Epithelial cell of esophagus (primary cell): ENCODE data around the gene TDRD10.

Source experiments
- DNase-seq: peaks from one replicate; pipeline ENCODE4 v3.0.0; 2010; ENCODE audit warnings: low read depth
- H3K4me3 ChIP-seq: 2 replicates; pipeline ENCODE4 v1.5.1; 2011; ENCODE audit warnings: mild to moderate bottlenecking, low read length, control low read depth
- TF ChIP-seq, protein P1 (sequence below): IDR thresholded peaks from 2 replicates; pipeline ENCODE4 v1.5.1; 2011; ENCODE audit warnings: low read depth, mild to moderate bottlenecking, low read length, control low read depth, inconsistent platforms; ENCODE audit not compliant: insufficient read depth; ENCODE audit errors: missing control alignments

TDRD10 gene

DNA sequence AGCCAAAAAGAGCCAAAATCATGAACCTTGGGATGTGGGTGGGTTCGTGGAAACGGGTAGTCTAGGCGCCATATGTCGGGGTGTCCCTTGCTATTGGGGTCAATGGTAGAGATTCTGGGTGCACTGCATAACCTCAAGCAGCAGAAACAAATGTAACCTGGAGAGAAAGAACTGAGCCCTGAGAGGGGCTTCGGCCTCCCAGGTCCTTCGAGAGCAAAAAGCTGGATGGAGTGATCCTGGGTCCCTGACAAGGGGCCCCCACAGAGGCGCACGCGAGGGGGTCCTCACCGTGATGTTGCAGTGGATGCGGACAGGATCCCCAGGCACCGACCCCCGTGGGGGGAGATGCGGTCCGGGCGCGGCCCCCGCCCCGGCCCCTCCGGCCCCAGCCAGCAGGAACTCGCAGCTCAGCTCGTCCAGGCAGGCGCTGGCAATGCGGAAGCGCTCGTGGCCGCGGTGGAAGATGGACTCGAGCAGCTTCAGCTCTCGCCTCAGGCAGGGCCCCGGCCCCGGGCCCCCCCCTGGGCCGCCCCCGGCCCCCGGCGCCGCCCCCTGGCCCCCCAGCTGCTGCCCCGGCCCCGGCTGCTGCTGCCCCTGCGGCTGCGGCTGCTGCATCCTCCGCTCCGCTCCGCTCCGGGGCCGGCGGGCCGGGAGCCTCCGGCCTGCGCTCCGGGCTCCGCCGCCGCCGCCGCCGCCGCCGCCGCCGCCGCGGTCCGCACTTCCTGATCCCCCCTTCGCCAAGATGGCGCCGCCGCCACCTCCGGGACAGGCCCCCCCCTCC is 56.1 kb downstream of the TDRD10 start, which contains the start of gene UBE2Q1:
Gene UBE2Q1 (minus strand): TSS at position 724 of the 781 bp plus-strand sequence. CDS start 109 bp downstream, at position 615.
- peak; percentile 42 for DNase-seq
- peak within 1 kb of the TSS; percentile 82 for H3K4me3 ChIP-seq
- TF ChIP-seq, protein P1, sequence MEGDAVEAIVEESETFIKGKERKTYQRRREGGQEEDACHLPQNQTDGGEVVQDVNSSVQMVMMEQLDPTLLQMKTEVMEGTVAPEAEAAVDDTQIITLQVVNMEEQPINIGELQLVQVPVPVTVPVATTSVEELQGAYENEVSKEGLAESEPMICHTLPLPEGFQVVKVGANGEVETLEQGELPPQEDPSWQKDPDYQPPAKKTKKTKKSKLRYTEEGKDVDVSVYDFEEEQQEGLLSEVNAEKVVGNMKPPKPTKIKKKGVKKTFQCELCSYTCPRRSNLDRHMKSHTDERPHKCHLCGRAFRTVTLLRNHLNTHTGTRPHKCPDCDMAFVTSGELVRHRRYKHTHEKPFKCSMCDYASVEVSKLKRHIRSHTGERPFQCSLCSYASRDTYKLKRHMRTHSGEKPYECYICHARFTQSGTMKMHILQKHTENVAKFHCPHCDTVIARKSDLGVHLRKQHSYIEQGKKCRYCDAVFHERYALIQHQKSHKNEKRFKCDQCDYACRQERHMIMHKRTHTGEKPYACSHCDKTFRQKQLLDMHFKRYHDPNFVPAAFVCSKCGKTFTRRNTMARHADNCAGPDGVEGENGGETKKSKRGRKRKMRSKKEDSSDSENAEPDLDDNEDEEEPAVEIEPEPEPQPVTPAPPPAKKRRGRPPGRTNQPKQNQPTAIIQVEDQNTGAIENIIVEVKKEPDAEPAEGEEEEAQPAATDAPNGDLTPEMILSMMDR = no peak

DNA sequence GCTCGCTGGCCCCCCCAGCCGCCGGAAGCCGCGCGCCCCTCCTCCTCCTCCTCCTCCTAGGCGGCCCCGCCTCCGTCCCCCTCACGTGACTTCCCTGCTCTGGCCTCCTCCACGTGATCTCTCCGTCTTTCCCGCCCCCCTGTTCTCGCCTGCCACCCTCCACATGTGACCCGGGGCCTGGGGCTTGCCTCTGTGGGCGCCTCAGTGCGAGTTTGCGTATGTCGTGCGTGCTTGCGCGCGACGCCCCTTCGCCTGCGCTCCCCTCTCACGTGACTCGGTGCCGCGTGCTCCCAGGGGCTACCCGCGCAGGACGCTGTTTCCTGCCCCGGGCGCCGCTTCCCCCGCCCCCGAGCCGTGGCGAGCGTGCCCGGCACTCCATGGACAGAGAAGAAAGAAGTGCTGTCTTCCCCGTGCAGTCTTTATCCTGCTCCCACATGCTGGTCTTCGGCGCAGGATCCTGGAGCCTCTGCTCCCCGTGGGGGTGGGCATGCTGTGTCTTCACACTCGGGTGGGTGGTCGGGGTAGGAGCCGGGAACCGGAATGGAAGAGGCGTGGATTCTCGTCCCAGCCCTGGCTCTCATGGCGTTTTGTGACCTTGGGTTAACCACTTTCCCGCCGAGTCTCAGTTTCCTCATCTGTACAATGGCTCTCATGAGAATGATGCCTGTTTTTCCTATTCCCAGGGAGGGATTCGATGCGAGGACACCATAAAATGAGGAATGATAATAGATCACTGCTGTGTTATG is 56.9 kb downstream of the TDRD10 start:
- peak overlapping the region; percentile 82 for H3K4me3 ChIP-seq
- DNase-seq = peak; percentile 98
- TF ChIP-seq, protein P1 = no peak

DNA sequence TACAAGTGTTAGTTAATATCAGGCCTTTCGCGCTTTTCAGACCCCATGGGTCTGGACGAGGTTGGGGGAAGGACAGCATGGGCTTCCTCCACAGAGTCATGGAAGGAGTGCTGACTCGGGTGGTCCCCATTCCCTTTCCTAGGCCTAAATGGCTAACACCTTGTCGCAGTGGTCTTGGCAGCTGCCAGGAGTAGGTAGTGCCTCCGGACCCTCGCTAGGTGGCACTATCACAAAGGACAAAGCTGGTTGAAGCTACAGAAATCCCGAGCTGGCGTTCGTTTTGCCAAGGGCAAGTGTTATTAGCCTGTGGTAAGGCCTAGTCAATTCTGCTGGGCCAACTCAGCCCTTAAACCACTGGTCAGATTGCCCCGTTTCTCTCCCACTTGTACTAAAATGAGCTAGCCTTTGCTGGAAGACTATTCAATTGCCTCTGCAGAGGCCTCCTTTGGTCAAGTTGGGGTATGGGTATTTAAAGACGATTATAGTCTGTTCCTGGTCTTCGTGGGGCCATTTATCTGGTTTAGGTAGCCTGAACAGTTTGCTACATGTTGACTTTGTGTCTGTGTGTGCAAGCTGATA is 57.5 kb downstream of the TDRD10 start:
- DNase-seq = peak; percentile 92
- peak overlapping the region; percentile 82 for H3K4me3 ChIP-seq
- TF ChIP-seq, protein P1 = peak; percentile 98

DNA sequence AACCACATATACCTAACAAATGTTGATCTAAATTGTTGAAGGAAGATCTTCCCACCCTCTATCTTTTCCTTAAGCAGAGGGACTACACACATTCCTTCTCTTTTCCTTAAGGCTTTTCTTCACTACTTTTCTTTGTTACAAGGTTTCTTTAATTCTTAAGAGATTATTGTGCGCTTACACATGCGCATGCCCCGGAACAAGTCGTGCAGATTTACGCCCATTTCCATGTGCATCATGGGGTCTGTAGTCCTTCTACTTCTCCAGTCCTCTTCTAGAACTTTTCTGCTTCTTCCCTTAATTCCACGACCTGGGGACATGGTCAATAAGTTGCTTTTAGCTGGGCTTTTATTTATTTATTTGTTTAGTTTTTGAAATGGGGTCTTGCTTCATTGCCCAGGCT is 63.9 kb downstream of the TDRD10 start:
- TF ChIP-seq, protein P1 = no peak
- no peak for DNase-seq
- no peak overlapping the region for H3K4me3 ChIP-seq

DNA sequence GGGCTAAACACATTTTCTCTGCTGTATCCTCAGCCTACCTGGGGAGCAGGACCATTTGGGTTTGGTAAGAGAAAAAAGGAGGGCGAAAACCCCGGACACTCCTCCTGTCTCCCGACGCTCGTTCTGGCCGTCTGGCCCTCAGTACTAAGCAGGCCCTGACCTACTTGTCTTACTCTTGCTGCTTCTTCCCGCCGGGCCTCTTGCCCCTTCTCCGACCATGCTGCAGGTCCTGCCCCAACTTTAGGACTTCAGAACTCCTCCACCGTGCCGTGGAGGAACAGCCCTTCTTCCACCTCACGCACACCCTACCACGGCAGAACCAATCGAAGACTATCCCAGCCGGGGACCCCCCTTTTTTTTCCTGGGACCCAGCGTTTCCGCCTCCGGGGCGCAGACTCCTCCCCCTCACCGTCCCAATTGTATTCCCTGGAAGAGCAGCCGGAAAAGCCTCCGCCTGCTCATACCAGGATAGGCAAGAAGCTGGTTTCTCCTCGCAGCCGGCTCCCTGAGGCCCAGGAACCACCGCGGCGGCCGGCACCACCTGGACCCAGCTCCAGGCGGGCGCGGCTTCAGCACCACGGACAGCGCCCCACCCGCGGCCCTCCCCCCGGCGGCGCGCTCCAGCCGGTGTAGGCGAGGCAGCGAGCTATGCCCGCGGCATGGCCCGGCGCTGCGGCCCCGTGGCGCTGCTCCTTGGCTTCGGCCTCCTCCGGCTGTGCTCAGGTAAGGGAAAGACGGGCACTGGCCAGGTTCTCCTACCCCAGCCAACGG is 65.6 kb downstream of the TDRD10 start, which contains the start of gene CHRNB2:
Gene CHRNB2 (plus strand): TSS at position 393 of the 771 bp plus-strand sequence. CDS start 267 bp downstream, at position 660.
- DNase-seq = peak; percentile 67
- TF ChIP-seq, protein P1 = no peak
- H3K4me3 ChIP-seq = no peak within 1 kb of the TSS

DNA sequence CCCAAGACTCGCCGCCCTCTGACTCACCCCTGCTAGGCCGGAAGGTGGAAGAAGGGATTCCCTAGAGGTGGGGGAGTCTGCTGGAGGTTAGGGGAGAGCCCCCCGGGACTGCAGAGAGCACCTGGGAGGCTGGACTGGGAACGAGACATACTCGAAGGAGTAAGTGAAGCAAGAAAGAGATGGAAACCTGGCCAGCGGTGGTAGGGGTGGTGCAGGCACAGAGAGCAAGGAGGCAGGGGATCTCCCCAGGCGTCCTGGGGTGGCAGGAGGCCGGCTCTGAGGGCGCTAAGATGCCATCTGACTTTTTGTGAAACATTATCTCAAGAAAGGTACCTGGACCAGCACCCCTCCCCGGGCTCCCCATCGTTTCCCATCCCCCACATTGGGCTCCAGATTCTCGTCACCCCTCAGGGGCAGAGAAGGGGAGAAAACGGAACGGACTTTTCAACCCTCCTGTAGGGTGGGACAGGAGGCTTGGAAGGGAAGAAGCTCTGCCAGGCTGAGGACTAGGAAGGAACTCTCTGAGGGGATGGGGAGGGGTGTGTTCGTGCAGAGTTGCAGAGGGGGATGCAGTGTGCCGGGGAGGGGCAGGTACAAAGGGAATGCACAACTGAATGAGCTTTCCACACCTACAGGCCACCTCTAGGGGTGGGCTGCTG is 66.3 kb downstream of the TDRD10 start:
- no peak overlapping the region for H3K4me3 ChIP-seq
- TF ChIP-seq, protein P1 = no peak
- no peak for DNase-seq
